Measurements from ENCODE around the gene ITGB2.

- TF ChIP-seq, protein P1, sequence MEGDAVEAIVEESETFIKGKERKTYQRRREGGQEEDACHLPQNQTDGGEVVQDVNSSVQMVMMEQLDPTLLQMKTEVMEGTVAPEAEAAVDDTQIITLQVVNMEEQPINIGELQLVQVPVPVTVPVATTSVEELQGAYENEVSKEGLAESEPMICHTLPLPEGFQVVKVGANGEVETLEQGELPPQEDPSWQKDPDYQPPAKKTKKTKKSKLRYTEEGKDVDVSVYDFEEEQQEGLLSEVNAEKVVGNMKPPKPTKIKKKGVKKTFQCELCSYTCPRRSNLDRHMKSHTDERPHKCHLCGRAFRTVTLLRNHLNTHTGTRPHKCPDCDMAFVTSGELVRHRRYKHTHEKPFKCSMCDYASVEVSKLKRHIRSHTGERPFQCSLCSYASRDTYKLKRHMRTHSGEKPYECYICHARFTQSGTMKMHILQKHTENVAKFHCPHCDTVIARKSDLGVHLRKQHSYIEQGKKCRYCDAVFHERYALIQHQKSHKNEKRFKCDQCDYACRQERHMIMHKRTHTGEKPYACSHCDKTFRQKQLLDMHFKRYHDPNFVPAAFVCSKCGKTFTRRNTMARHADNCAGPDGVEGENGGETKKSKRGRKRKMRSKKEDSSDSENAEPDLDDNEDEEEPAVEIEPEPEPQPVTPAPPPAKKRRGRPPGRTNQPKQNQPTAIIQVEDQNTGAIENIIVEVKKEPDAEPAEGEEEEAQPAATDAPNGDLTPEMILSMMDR (IDR thresholded peaks at IDR 0.05) = no peak
- TF ChIP-seq MAX (CRISPR knock-in tag; IDR thresholded peaks at IDR 0.05) (no peak), ETV6 (CRISPR knock-in tag; IDR thresholded peaks at IDR 0.05) (no peak), ZNF416 (CRISPR knock-in tag; IDR thresholded peaks at IDR 0.05) (no peak)
Observed at GRCh38 chr21:44967082-44968047, 46.7 kb upstream of the ITGB2 start.
